ENCODE results near the gene KCTD1.

DNA sequence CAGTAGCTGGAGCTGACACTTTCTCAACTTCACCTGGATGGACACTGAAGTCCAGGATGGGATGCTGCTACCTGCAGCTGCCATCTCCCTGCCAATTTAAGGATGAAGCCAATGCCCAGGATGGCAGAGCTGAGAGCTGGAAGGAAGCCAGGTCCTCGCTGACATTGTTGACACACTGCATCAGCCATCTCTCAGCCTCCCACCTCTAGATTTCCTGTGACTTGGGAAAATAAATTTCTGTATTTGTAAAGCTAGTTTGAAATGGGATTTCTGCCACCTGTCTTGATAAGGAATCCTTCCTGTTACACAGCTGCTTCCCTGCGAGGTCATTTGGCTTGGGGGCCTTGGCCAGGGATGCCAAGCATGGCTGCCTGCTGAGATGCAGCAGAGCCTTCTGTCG lies 43.5 kb downstream of the KCTD1 start:
- TF ChIP-seq, protein P1, sequence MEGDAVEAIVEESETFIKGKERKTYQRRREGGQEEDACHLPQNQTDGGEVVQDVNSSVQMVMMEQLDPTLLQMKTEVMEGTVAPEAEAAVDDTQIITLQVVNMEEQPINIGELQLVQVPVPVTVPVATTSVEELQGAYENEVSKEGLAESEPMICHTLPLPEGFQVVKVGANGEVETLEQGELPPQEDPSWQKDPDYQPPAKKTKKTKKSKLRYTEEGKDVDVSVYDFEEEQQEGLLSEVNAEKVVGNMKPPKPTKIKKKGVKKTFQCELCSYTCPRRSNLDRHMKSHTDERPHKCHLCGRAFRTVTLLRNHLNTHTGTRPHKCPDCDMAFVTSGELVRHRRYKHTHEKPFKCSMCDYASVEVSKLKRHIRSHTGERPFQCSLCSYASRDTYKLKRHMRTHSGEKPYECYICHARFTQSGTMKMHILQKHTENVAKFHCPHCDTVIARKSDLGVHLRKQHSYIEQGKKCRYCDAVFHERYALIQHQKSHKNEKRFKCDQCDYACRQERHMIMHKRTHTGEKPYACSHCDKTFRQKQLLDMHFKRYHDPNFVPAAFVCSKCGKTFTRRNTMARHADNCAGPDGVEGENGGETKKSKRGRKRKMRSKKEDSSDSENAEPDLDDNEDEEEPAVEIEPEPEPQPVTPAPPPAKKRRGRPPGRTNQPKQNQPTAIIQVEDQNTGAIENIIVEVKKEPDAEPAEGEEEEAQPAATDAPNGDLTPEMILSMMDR (IDR thresholded peaks at IDR 0.05), result no peak
- TF ChIP-seq ZFX (IDR thresholded peaks at IDR 0.05; ENCODE audit: borderline replicate concordance), result no peak
